ENCODE results near the gene LINC00237.

The LINC00237 gene

GRCh38 chr20:21106171-21107017 lies at the start of gene LINC00237:
LINC00237 (minus strand) TSS chr20:21106358.
- Histone ChIP-seq H3K4me3 (ENCODE audit: low read length) (peak within 1 kb of the TSS; percentile 15), H3K27me3 (ENCODE audit: control insufficient read depth, insufficient read depth, low read length) (peaks cover 46% of the 10 kb centered on the region), H3K9ac (ENCODE audit: low read length) (no peak within 1 kb of the TSS), H3K4me1 (ENCODE audit: control insufficient read depth, insufficient read depth, low read length) (peaks cover 2% of the 10 kb centered on the region), H3K27ac (ENCODE audit: low read depth, low read length) (no peak within 1 kb of the TSS), H3K36me3 (ENCODE audit: control insufficient read depth, insufficient read depth, low read length) (no peaks in the 10 kb centered on the region)

DNA sequence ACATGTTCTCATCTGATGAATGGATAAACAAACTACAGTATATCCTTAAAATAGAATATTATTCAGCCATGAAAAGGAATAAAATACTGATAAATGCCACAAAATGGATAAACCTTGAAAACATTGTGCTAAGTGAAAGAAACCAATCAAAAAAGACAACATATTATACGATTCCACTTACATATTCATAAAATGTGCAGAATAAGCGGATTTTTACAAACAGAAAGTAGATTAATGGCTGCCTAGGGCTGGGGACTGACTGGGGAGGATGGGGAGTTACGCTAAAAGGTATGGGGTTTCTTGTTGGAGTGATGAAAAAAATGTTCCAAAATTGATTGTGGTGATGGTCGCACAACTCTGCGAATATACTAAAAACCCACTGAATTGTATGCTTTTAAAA lies 49.1 kb upstream of the LINC00237 start:
- peak overlapping the region; percentile 40 for H3K27ac ChIP-seq (ENCODE audit: low read depth, low read length)
- H3K4me1 ChIP-seq (ENCODE audit: control insufficient read depth, insufficient read depth, low read length), result peaks cover 18% of the 10 kb centered on the region
- H3K9ac ChIP-seq (ENCODE audit: low read length), result no peak overlapping the region
- H3K4me3 ChIP-seq (ENCODE audit: low read length), result no peak overlapping the region
- no peaks in the 10 kb centered on the region for H3K27me3 ChIP-seq (ENCODE audit: control insufficient read depth, insufficient read depth, low read length)
- H3K36me3 ChIP-seq (ENCODE audit: control insufficient read depth, insufficient read depth, low read length), result no peaks in the 10 kb centered on the region

DNA sequence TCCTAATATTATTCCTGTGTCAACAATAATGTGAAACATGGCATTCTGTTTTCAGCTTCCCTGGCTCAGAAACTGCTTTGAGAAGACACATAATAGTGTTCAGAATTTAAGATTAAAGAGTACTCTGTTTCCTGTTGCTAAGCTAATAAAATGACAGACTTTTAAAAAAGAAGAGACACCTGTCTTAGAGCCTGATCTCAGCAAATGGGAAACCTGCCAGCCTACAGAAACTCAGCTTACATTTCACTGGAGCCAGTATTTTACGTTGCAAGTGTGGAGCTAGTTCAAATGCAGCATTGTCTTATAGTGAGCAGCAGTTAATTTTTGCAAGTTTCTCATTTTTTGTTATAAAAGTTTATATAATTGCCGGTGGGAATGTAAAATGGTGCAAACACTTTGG lies 48.5 kb upstream of the LINC00237 start:
- Histone ChIP-seq H3K4me1 (ENCODE audit: control insufficient read depth, insufficient read depth, low read length) (peaks cover 14% of the 10 kb centered on the region), H3K36me3 (ENCODE audit: control insufficient read depth, insufficient read depth, low read length) (no peaks in the 10 kb centered on the region), H3K4me3 (ENCODE audit: low read length) (no peak overlapping the region), H3K27me3 (ENCODE audit: control insufficient read depth, insufficient read depth, low read length) (no peaks in the 10 kb centered on the region), H3K27ac (ENCODE audit: low read depth, low read length) (peak overlapping the region; percentile 40), H3K9ac (ENCODE audit: low read length) (no peak overlapping the region)

- Histone ChIP-seq H3K4me3 (ENCODE audit: low read length) (no peak overlapping the region), H3K36me3 (ENCODE audit: control insufficient read depth, insufficient read depth, low read length) (no peaks in the 10 kb centered on the region), H3K27me3 (ENCODE audit: control insufficient read depth, insufficient read depth, low read length) (no peaks in the 10 kb centered on the region), H3K9ac (ENCODE audit: low read length) (no peak overlapping the region), H3K27ac (ENCODE audit: low read depth, low read length) (no peak overlapping the region), H3K4me1 (ENCODE audit: control insufficient read depth, insufficient read depth, low read length) (peaks cover 4% of the 10 kb centered on the region)
Observed at GRCh38 chr20:21151791-21152190, 45.6 kb upstream of the LINC00237 start.

- Histone ChIP-seq H3K4me3 (ENCODE audit: low read length) (no peak overlapping the region), H3K9ac (ENCODE audit: low read length) (no peak overlapping the region), H3K27me3 (ENCODE audit: control insufficient read depth, insufficient read depth, low read length) (no peaks in the 10 kb centered on the region), H3K27ac (ENCODE audit: low read depth, low read length) (no peak overlapping the region), H3K36me3 (ENCODE audit: control insufficient read depth, insufficient read depth, low read length) (no peaks in the 10 kb centered on the region), H3K4me1 (ENCODE audit: control insufficient read depth, insufficient read depth, low read length) (no peaks in the 10 kb centered on the region)
Observed at GRCh38 chr20:21149344-21149743, 43.2 kb upstream of the LINC00237 start.

- Histone ChIP-seq H3K4me1 (ENCODE audit: control insufficient read depth, insufficient read depth, low read length) (no peaks in the 10 kb centered on the region), H3K4me3 (ENCODE audit: low read length) (no peak overlapping the region), H3K9ac (ENCODE audit: low read length) (no peak overlapping the region), H3K27me3 (ENCODE audit: control insufficient read depth, insufficient read depth, low read length) (no peaks in the 10 kb centered on the region), H3K36me3 (ENCODE audit: control insufficient read depth, insufficient read depth, low read length) (no peaks in the 10 kb centered on the region), H3K27ac (ENCODE audit: low read depth, low read length) (no peak overlapping the region)
Observed at GRCh38 chr20:21147593-21147992, 41.4 kb upstream of the LINC00237 start.

- H3K9ac ChIP-seq (ENCODE audit: low read length), result no peak overlapping the region
- H3K4me3 ChIP-seq (ENCODE audit: low read length), result no peak overlapping the region
- H3K36me3 ChIP-seq (ENCODE audit: control insufficient read depth, insufficient read depth, low read length), result no peaks in the 10 kb centered on the region
- no peaks in the 10 kb centered on the region for H3K27me3 ChIP-seq (ENCODE audit: control insufficient read depth, insufficient read depth, low read length)
- no peak overlapping the region for H3K27ac ChIP-seq (ENCODE audit: low read depth, low read length)
- no peaks in the 10 kb centered on the region for H3K4me1 ChIP-seq (ENCODE audit: control insufficient read depth, insufficient read depth, low read length)
Observed at GRCh38 chr20:21146215-21146614, 40.1 kb upstream of the LINC00237 start.

DNA sequence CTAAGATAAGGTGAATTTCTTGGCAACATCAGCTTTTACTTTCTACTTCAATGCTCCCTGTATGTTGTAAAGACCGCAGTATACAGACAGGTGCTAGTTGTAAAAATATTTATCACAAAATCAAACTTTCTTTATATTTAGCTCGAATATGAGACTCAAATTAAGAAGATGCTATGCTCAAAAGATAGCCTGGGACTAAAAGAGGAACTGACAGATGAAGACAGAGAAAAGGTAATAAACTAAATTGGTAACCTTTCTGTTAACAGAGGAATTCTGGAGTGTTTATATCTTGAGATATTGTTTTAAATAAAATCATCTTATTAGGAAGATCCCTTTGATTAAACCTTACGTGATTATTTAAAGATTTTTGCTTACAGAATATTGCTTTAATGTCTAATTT lies 39.3 kb upstream of the LINC00237 start:
- Histone ChIP-seq H3K36me3 (ENCODE audit: control insufficient read depth, insufficient read depth, low read length) (no peaks in the 10 kb centered on the region), H3K9ac (ENCODE audit: low read length) (no peak overlapping the region), H3K27me3 (ENCODE audit: control insufficient read depth, insufficient read depth, low read length) (no peaks in the 10 kb centered on the region), H3K4me1 (ENCODE audit: control insufficient read depth, insufficient read depth, low read length) (no peaks in the 10 kb centered on the region), H3K4me3 (ENCODE audit: low read length) (no peak overlapping the region), H3K27ac (ENCODE audit: low read depth, low read length) (no peak overlapping the region)

GRCh38 chr20:21143194-21143890 lies 37.2 kb upstream of the LINC00237 start:
- no peak overlapping the region for H3K27ac ChIP-seq (ENCODE audit: low read depth, low read length)
- H3K36me3 ChIP-seq (ENCODE audit: control insufficient read depth, insufficient read depth, low read length), result no peaks in the 10 kb centered on the region
- no peak overlapping the region for H3K4me3 ChIP-seq (ENCODE audit: low read length)
- no peaks in the 10 kb centered on the region for H3K4me1 ChIP-seq (ENCODE audit: control insufficient read depth, insufficient read depth, low read length)
- H3K27me3 ChIP-seq (ENCODE audit: control insufficient read depth, insufficient read depth, low read length), result no peaks in the 10 kb centered on the region
- no peak overlapping the region for H3K9ac ChIP-seq (ENCODE audit: low read length)

DNA sequence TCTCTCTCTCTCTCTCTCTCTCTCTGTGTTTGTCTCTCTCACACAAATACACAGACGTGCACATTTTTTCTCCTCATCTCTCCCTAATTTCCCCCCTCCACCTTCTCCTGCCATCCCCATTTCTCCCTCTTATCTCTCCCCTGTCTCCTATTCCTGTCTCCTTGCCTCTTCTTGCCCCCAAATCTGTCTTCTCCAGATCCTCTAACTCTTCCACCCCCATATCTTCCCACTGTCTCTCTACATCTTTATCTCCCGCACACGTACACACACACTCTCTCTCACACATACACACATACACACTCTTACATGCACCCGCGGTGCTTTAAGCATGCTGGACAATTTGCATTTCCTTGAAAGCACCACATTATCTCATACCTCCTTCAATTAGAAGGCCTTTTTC lies 35.7 kb upstream of the LINC00237 start:
- H3K4me3 ChIP-seq (ENCODE audit: low read length), result no peak overlapping the region
- no peaks in the 10 kb centered on the region for H3K27me3 ChIP-seq (ENCODE audit: control insufficient read depth, insufficient read depth, low read length)
- H3K4me1 ChIP-seq (ENCODE audit: control insufficient read depth, insufficient read depth, low read length), result no peaks in the 10 kb centered on the region
- H3K9ac ChIP-seq (ENCODE audit: low read length), result no peak overlapping the region
- no peak overlapping the region for H3K27ac ChIP-seq (ENCODE audit: low read depth, low read length)
- H3K36me3 ChIP-seq (ENCODE audit: control insufficient read depth, insufficient read depth, low read length), result no peaks in the 10 kb centered on the region

DNA sequence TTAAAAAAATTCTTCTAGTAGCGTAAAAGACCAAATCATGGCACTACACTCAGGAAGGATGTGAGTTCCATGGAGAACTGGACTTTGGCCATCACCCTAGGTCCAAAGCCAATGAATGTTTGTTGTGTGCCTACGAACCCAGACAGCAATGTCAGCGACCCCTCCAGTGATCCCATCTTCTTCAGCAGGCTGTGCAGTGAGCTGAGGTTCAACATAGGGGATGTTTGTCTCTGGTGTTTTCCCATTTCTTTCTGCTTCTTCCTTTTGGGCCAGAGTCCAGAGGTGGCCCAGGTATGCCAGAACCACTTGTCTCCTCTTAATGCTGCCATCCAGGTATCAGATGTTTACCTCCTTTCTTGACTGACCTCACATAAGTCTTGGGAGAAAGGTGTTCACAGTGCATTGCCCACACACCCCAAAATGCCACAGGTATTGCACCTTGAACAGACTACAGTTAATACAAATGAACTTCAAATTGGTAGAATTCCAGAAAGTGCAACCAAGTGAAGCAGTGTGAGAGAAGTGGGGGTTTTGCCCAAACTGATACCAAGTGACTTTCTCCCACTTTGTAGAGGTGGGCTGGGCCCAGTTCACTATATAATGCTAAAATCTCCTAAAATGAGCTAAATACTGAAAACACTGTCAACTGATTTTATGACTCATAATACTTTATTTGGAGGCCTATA lies 33.9 kb upstream of the LINC00237 start:
- Histone ChIP-seq H3K4me3 (ENCODE audit: low read length) (no peak overlapping the region), H3K9ac (ENCODE audit: low read length) (no peak overlapping the region), H3K27me3 (ENCODE audit: control insufficient read depth, insufficient read depth, low read length) (no peaks in the 10 kb centered on the region), H3K27ac (ENCODE audit: low read depth, low read length) (no peak overlapping the region), H3K36me3 (ENCODE audit: control insufficient read depth, insufficient read depth, low read length) (no peaks in the 10 kb centered on the region), H3K4me1 (ENCODE audit: control insufficient read depth, insufficient read depth, low read length) (no peaks in the 10 kb centered on the region)

DNA sequence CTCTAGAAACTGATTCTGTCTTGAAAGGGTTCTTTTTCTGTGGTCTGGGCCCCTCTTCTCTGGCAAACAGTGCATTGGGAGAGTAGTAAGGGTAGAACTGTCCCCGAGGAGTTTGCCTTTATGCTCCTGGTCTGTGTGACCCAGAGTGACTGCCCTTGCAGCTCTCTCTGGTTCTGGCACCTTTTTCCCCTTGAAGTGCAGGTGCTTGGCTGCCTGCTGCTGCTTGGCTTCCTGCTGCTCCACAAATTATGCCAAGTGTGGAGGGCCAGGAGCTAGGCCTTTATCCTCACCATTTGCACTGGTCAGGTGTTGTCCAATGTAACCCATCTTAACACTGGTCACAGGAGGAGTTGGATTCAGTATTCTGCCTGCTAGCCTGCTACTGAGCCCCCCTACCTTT lies 30.9 kb upstream of the LINC00237 start:
- Histone ChIP-seq H3K9ac (ENCODE audit: low read length) (no peak overlapping the region), H3K4me3 (ENCODE audit: low read length) (no peak overlapping the region), H3K4me1 (ENCODE audit: control insufficient read depth, insufficient read depth, low read length) (no peaks in the 10 kb centered on the region), H3K27ac (ENCODE audit: low read depth, low read length) (no peak overlapping the region), H3K27me3 (ENCODE audit: control insufficient read depth, insufficient read depth, low read length) (no peaks in the 10 kb centered on the region), H3K36me3 (ENCODE audit: control insufficient read depth, insufficient read depth, low read length) (no peaks in the 10 kb centered on the region)
